SK-N-MC (cell line): Measurements from ENCODE around the gene MRFAP1L1.
"Not testable (repeated sequence)": the region's sequence is repeated elsewhere in the genome, so short reads cannot be mapped to it uniquely, and the experiment has no call there.

ENCODE experiments used
- DNase-seq: peaks from one replicate; pipeline ENCODE4 v3.0.0-alpha.2; 2011; ENCODE audit warnings: low read depth, low spot score
- H3K27ac ChIP-seq: fragments of 200-600 bp; sonication (generic); 2 replicates; pipeline ENCODE4 v1.5.1; 2016; ENCODE audit warnings: mixed run types
- H3K36me3 ChIP-seq: fragments of 200-600 bp; sonication (generic); 2 replicates; pipeline ENCODE4 v1.6.1; 2017; ENCODE audit warnings: antibody characterized with exemption, low read length, mixed read lengths; ENCODE audit not compliant: insufficient read depth
- H3K4me3 ChIP-seq: fragments of 200-600 bp; sonication (generic); 2 replicates; pipeline ENCODE4 v1.5.1; 2016
- H3K9ac ChIP-seq: fragments of 200-600 bp; sonication (generic); 2 replicates; pipeline ENCODE4 v1.8.0; 2017; ENCODE audit warnings: mixed run types, mixed read lengths; ENCODE audit not compliant: insufficient read length
- H3K9me3 ChIP-seq: fragments of 200-600 bp; sonication (generic); 2 replicates; pipeline ENCODE4 v1.6.1; 2017; ENCODE audit warnings: low read depth, mild to moderate bottlenecking, antibody characterized with exemption, low read length, moderate library complexity, mixed read lengths
- EZH2 ChIP-seq: fragments of 200-600 bp; sonication (generic); IDR thresholded peaks from one replicate; pipeline ENCODE4 v1.6.1; 2017; ENCODE audit warnings: antibody characterized with exemption
- FOXP2 ChIP-seq: optimal IDR thresholded peaks from 2 replicates; pipeline ENCODE3; 2011; ENCODE audit warnings: mild to moderate bottlenecking, moderate library complexity; ENCODE audit not compliant: insufficient read depth; ENCODE audit errors: extremely low read length, control extremely low read depth
- POLR2AphosphoS5 ChIP-seq: IDR thresholded peaks from 2 replicates; pipeline ENCODE4 v1.6.1; 2012; ENCODE audit warnings: mild to moderate bottlenecking, low read depth, low read length, borderline replicate concordance

Gene MRFAP1L1

DNA sequence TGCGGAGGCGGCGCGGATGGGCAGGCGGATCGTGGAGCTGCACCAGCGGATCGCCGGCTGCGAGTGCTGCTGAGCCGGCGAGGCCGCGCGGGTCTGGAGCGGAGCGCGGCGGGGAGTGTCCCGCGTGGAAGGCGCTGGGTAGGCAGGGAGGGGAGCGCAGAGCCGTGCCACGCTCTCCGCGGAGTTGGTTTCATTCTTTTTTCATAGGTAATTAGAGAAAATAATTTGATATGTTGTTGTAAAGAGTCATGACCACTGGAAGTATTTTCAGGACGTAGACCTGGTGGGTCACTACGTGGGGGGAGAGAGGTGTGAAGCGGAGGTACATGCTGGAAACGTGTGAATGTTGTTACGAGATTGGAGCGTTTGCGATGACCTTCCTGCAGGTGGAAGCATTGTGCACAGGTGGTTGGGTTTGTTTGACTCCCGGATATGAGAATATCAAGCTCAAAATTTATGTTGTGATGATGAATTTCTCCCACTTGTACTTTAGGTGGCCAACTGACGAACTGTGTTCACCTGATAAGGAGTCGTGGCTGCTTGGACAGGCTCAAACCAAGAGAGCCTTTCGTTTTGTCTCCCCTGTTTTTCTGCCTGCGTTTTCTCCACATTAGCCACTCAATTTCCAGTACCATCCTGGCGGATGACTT lies 35.0 kb downstream of the MRFAP1L1 start:
- no peaks in the 10 kb centered on the region; the same call in 1 of the 2 replicates for H3K36me3 ChIP-seq
- peak overlapping the region; percentile 81 for H3K4me3 ChIP-seq
- no peaks in the 10 kb centered on the region for H3K9me3 ChIP-seq
- DNase-seq, result no peak
- no peak overlapping the region for H3K27ac ChIP-seq
- TF ChIP-seq POLR2AphosphoS5 (no peak), EZH2 (no peak), FOXP2 (no peak)
- H3K9ac ChIP-seq, result peak overlapping the region; percentile 80

DNA sequence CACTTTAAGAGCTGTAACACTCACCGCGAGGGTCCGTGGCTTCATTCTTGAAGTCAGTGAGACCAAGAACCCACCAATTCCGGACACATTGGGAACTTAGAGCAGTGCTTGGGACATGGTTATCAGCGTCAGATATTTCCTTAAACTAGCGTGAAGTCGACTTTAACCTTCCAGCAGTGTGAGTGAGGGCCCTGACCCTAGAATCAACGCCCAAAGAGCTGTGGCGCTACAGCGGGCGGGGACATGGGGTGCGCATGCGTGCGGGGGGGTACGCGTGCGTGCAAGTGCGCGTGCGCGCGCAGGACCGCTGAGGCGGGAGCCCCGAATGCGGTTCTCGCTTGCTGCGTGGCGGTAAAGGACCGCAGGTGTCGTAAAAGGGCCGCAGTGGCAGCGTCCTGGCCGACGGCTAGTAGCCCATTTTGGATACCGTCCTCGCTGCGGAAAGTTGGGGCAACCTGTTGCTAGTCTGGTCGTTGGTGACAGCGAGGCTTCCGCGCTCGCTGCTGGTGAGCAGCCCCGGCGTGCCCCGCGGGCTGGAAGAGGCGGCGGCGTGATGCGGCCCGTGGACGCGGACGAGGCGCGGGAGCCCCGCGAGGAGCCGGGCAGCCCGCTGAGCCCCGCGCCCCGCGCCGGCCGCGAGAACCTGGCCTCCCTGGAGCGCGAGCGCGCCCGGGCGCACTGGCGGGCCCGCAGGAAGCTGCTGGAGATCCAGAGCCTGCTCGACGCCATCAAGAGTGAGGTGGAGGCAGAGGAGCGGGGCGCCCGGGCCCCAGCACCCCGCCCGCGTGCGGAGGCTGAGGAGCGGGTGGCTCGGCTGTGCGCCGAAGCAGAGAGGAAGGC lies 35.8 kb downstream of the MRFAP1L1 start:
- Histone ChIP-seq H3K36me3 (no peaks in the 10 kb centered on the region; the same call in 1 of the 2 replicates), H3K9ac (peak overlapping the region; percentile 80), H3K4me3 (peak overlapping the region; percentile 81), H3K27ac (peak overlapping the region; percentile 74), H3K9me3 (no peaks in the 10 kb centered on the region)
- TF ChIP-seq POLR2AphosphoS5, result peak; percentile 64
- no peak for TF ChIP-seq FOXP2
- TF ChIP-seq EZH2, result no peak
- peak; percentile 47 for DNase-seq

DNA sequence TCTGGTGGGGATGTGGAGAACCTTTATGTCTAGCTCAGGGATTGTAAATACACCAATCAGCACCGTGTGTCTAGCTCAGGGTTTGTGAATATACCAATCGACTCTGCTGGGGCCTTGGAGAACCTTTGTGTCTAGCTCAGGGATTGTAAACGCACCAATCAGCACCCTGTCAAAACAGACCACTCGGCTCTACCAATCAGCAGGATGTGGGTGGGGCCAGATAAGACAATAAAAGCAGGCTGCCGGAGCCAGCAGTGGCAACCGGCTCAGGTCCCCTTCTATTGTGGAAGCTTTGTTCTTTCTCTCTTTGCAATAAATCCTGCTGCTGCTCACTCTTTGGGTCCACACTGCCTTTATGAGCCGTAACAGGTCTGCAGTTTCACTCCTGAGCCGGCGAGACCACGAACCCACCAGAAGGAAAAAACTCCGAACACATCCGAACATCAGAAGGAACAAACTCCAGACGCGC lies 36.4 kb downstream of the MRFAP1L1 start:
- DNase-seq, H3K36me3 ChIP-seq: not testable (repeated sequence)
- H3K9ac ChIP-seq, result peak overlapping the region; percentile 51

DNA sequence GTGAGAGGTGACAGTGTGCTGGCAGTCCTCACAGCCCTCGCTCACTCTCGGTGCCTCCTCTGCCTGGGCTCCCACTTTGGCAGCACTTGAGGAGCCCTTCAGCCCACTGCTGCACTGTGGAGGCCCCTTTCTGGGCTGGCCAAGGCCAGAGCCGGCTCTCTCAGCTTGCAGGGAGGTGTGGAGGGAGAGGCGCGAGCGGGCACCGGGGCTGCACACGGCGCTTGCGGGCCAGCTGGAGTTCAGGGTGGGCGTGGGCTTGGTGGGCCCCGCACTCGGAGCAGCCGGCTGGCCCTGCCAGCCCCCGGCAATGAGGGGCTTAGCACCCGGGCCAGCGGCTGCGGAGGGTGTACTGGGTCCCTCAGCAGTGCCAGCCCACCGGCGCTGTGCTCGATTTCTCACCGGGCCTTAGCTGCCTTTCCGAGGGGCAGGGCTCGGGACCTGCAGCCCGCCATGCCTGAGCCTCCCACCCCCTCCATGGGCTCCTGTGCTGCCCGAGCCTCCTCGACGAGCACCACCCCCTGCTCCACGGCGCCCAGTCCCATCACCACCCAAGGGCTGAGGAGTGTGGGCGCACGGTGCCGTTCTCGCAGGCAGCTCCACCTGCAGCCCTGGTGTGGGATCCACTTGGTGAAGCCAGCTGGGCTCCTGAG lies 37.0 kb downstream of the MRFAP1L1 start:
- H3K4me3 ChIP-seq, H3K9ac ChIP-seq, DNase-seq, H3K36me3 ChIP-seq, H3K27ac ChIP-seq, H3K9me3 ChIP-seq: not testable (repeated sequence)

More for the DNA sequence above, 36.4 kb downstream of the MRFAP1L1 start:
- Histone ChIP-seq H3K27ac (peak overlapping the region; percentile 74), H3K4me3 (peak overlapping the region; percentile 81)
- not testable (repeated sequence) for H3K9me3 ChIP-seq

DNA sequence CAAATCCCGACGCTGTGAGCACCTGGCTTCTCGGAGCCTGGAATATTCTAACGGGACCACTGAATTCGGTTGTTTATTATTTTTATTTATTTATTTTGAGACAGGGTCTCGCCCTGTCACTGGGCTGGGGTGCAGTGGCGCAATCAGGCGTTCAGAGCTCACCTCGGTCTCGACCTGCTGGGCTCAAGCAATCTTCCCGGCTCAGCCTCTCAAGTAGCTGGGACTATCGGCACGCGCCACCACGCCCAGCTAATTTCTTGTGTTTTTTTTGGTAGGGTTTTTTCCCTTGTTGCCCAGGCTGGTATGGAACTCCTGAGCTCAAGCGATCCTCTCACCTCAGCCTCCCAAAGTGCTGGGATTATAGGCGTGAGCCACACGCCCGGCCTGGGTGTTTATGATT lies 37.5 kb downstream of the MRFAP1L1 start:
- no peak overlapping the region for H3K4me3 ChIP-seq
- no peak overlapping the region for H3K27ac ChIP-seq
- H3K9ac ChIP-seq, result no peak overlapping the region
- no peak for DNase-seq
- TF ChIP-seq FOXP2, result no peak
- no peak for TF ChIP-seq EZH2
- TF ChIP-seq POLR2AphosphoS5, result no peak
- no peaks in the 10 kb centered on the region for H3K9me3 ChIP-seq
- H3K36me3 ChIP-seq, result no peaks in the 10 kb centered on the region; the same call in 1 of the 2 replicates

DNA sequence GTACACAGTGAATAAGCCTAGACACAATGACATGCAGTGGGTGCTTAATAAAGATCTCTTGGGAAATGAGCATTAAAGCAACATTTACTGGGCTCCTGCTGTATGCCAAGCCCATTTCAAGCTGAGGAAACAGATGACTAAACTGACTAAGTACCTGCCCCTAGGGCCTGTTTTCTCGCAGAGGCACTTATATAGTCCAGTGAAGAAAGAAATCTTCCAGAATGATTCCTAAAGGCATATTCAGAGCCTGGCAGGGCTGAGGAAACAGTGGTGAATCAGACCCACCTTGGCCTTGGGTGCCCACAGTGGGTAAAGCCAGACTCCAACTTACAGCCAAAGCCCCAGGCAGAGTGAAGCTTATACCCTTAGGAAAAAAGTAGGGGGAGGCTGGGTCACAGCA lies 38.0 kb downstream of the MRFAP1L1 start:
- Histone ChIP-seq H3K36me3 (no peaks in the 10 kb centered on the region; the same call in 1 of the 2 replicates), H3K9ac (no peak overlapping the region), H3K4me3 (no peak overlapping the region), H3K9me3 (no peaks in the 10 kb centered on the region), H3K27ac (no peak overlapping the region)
- TF ChIP-seq POLR2AphosphoS5 (no peak), FOXP2 (no peak), EZH2 (no peak)
- DNase-seq, result no peak

DNA sequence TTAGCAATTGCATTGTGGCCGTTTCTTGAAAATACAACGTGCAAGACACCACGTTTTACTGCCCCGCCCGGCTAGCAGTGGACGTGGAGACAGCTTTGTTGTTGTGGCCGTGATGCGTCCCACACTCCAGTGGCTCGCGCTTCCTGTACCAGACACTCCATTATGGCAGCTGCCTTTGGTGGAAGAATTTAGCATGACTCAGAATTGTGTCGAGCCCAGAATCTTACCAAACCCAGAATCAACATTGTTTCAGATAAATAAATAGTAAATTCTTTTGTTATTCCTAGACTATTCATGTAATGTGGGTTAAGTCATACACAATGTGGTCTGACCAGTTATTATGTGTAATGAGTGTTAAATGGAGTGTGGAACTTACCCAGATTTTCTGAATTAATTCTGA lies 41.3 kb downstream of the MRFAP1L1 start:
- DNase-seq, result no peak
- H3K9me3 ChIP-seq, result no peaks in the 10 kb centered on the region

DNA sequence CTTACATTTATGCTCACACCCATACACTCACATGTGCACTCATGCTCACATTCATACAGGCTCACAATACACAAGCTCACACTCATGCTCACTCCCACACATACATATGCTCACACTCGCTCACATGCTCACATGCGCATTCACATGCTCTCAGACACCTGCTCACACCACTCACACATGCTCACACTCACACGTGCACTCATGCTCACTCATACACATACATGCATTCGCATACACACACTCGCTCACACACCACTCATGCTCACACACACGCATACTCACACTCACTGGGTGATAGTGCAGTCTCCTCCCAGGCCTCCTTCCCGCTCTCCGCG lies 44.4 kb downstream of the MRFAP1L1 start:
- H3K4me3 ChIP-seq, result no peak overlapping the region
- H3K9ac ChIP-seq, result no peak overlapping the region
- no peak for DNase-seq
- TF ChIP-seq POLR2AphosphoS5 (no peak), EZH2 (no peak), FOXP2 (no peak)
- no peak overlapping the region for H3K27ac ChIP-seq
- H3K36me3 ChIP-seq, result no peaks in the 10 kb centered on the region
- H3K9me3 ChIP-seq, result no peaks in the 10 kb centered on the region

More for the DNA sequence above, 41.3 kb downstream of the MRFAP1L1 start:
- no peak overlapping the region for H3K4me3 ChIP-seq
- H3K9ac ChIP-seq, result no peak overlapping the region
- no peaks in the 10 kb centered on the region for H3K36me3 ChIP-seq
- no peak for TF ChIP-seq FOXP2
- TF ChIP-seq EZH2, result no peak
- TF ChIP-seq POLR2AphosphoS5, result no peak
- H3K27ac ChIP-seq, result no peak overlapping the region
